GM12878 (cell line): Measurements from ENCODE around the gene HSPE1. TPM values are rescaled to one million over a fixed set of nuclear protein-coding genes. Genes with fewer than 3 reads are reported as not detected.

Experiments used
- ASH2L ChIP-seq: fragments of 300-600, 200-600 bp; sonication (generic); IDR thresholded peaks from 2 replicates; pipeline ENCODE4 v1.6.1; 2017; ENCODE audit warnings: low read depth, mild to moderate bottlenecking, borderline replicate concordance
- ESRRA ChIP-seq: IDR thresholded peaks from 2 replicates; pipeline ENCODE4 v1.6.1; 2012; ENCODE audit warnings: mild to moderate bottlenecking, low read length, improper control_type of control experiment
- FOS ChIP-seq: IDR thresholded peaks from 3 replicates; pipeline ENCODE4 v1.6.1; 2011; ENCODE audit warnings: borderline replicate concordance; ENCODE audit not compliant: insufficient read length; ENCODE audit errors: extremely low read depth
- JUNB ChIP-seq: IDR thresholded peaks from 2 replicates; pipeline ENCODE4 v1.6.1; 2016; ENCODE audit warnings: antibody characterized with exemption, mild to moderate bottlenecking
- KDM1A ChIP-seq: fragments of 200-600 bp; sonication (generic); IDR thresholded peaks from 2 replicates; pipeline ENCODE4 v1.6.1; 2016; ENCODE audit warnings: borderline replicate concordance
- LARP7 ChIP-seq: fragments of 450-650 bp; IDR thresholded peaks from 2 replicates; pipeline ENCODE4 v1.6.1; 2017; ENCODE audit warnings: mild to moderate bottlenecking
- MXI1 ChIP-seq: fragments of 150-350 bp; IDR thresholded peaks from 2 replicates; pipeline ENCODE4 v1.6.1; 2011; ENCODE audit warnings: low read depth, mild to moderate bottlenecking, inconsistent platforms, low read length, improper control_type of control experiment
- NFYA ChIP-seq: IDR thresholded peaks from 2 replicates; pipeline ENCODE4 v1.6.1; 2011; ENCODE audit warnings: low read depth, mild to moderate bottlenecking, low read length, improper control_type of control experiment, borderline replicate concordance
- PML ChIP-seq: IDR thresholded peaks from 2 replicates; pipeline ENCODE4 v1.6.1; 2012; ENCODE audit warnings: low read length, inconsistent platforms
- POLR2A ChIP-seq: IDR thresholded peaks from 2 replicates; pipeline ENCODE4 v1.6.1; 2011; ENCODE audit warnings: low read depth, mild to moderate bottlenecking, low read length
- RFX5 ChIP-seq: IDR thresholded peaks from 2 replicates; pipeline ENCODE4 v1.6.1; 2011; ENCODE audit warnings: low read depth, low read length, improper control_type of control experiment
- SIX5 ChIP-seq: IDR thresholded peaks from 2 replicates; pipeline ENCODE4 v1.6.1; 2011; ENCODE audit warnings: mild to moderate bottlenecking, low read depth, low read length, moderate library complexity; ENCODE audit not compliant: severe bottlenecking
- SMARCA5 ChIP-seq: fragments of 450-650 bp; IDR thresholded peaks from 2 replicates; pipeline ENCODE4 v1.6.1; 2017; ENCODE audit warnings: mild to moderate bottlenecking
- SPI1 ChIP-seq: IDR thresholded peaks from 2 replicates; pipeline ENCODE4 v1.6.1; 2011; ENCODE audit warnings: low read depth, mild to moderate bottlenecking, low read length, moderate library complexity, borderline replicate concordance; ENCODE audit not compliant: insufficient read depth
- STAT1 ChIP-seq: fragments of 450-650 bp; conservative IDR thresholded peaks from 2 replicates; pipeline ENCODE4 v1.6.1; 2014; ENCODE audit warnings: antibody characterized with exemption, mild to moderate bottlenecking
- STAT3 ChIP-seq: IDR thresholded peaks from 2 replicates; pipeline ENCODE4 v1.6.1; 2011; ENCODE audit warnings: low read depth, low read length, improper control_type of control experiment
- TAF1 ChIP-seq: IDR thresholded peaks from 2 replicates; pipeline ENCODE4 v1.6.1; 2011; ENCODE audit warnings: mild to moderate bottlenecking, low read depth, low read length, borderline replicate concordance
- TBL1XR1 ChIP-seq: IDR thresholded peaks from 2 replicates; pipeline ENCODE4 v1.6.1; 2012; ENCODE audit warnings: low read depth, low read length, improper control_type of control experiment
- polyA plus RNA-seq, 11 experiments: library from polyadenylated mRNA; depleted of rRNA in 4 of 11; unstranded in 6 of 11; stranded (reverse) in 5 of 11; fragments of >200 nt; fragmentation: Nextera tagmentation in 4 of 11; fragmentation: Illumina TruSeq in 1 of 11; extraction: Ambion mirVana in 4 of 11; extraction: Trizol in 1 of 11; gene quantifications; 1 replicate in 1 of 11; 2 replicates in 10 of 11; pipeline versions ENCODE4 v1.2.1 to v1.2.3, GENCODE V29; 2011 to 2016; ENCODE audit warnings: inconsistent platforms in 2 of 11, missing spikeins in 2 of 11, low read depth in 1 of 11
- total RNA-seq, 4 experiments: library from RNA; depleted of rRNA in 3 of 4; stranded (reverse); fragments of >200 nt in 3 of 4; fragmentation: Illumina TruSeq in 1 of 4; extraction: Trizol in 1 of 4; gene quantifications; 2 replicates each; pipeline versions ENCODE4 v1.2.1 to v1.2.3, GENCODE V29; 2013 to 2021
- TF ChIP-seq, protein P1 (sequence below): fragments of 450-650 bp; IDR thresholded peaks from 2 replicates; pipeline ENCODE4 v1.6.1; 2018; ENCODE audit warnings: borderline replicate concordance, mild to moderate bottlenecking; ENCODE audit not compliant: partially characterized antibody
- TF ChIP-seq, protein P2 (sequence below): fragments of 450-650 bp; IDR thresholded peaks from 2 replicates; pipeline ENCODE4 v1.6.1; 2018; ENCODE audit warnings: mild to moderate bottlenecking, low read depth, moderate library complexity; ENCODE audit not compliant: partially characterized antibody
- TF ChIP-seq, protein P3 (sequence below): fragments of 450-650 bp; formaldehyde crosslinking; IDR thresholded peaks from 2 replicates; pipeline ENCODE4 v1.5.0; 2022; ENCODE audit warnings: mild to moderate bottlenecking, missing genetic modification characterization
- TF ChIP-seq, protein P4 (sequence below): IDR thresholded peaks from 2 replicates; pipeline ENCODE4 v1.6.1; 2012; ENCODE audit warnings: low read depth, low read length, improper control_type of control experiment

Gene HSPE1
- total and polyA plus RNA-seq, 10 of the 15 experiments (the other 5 are each of a cell fraction or from before 2014, with no cell fraction given), result 180 to 1,096 (median 505) TPM

DNA sequence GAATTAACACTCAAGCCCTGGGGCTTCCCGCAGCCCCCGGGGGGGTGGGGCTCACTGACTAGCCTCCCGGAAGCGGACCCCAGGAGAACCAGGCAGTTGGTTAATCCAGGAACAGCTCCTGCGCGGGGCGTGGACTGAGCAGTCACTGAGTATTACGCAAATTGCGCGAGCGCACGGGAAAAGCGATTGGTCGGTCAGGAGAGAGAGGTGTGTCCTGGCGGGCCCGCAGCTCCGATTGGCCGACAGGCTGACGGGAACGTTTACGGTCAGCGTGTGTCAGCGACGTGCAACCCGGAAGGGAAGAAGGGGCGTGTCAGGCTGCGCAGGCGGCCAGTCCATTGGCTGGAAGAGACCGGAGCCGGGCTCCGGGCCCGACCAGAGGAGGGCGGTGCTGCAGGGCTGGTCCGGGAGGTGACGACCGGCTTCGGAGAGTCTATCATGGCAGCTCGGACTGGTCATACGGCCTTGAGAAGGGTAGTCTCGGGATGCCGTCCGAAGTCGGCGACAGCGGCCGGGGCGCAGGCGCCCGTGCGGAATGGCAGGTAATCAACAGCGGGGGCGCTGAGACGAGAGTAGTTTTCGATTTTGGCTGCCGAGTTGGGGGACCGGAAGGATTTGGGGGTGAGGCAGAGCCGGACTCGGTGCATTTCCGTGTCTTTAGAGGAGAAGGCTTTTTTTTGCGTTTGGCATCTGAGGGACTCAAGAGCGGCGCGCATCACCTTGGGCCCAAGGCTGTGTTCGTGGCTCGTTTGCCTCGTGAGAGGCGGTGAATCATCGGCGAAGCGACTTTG, 46.9 kb upstream of the HSPE1 start, which contains the start of gene COQ10B (continued):
- no peak; the same call in 1 of the 2 replicates for TF ChIP-seq NFYA
- TF ChIP-seq POLR2A, result peak; percentile 89
- peak; percentile 31; the same call in 1 of the 2 replicates for TF ChIP-seq JUNB
- TF ChIP-seq TAF1, result peak; percentile 74
- TF ChIP-seq, protein P1, sequence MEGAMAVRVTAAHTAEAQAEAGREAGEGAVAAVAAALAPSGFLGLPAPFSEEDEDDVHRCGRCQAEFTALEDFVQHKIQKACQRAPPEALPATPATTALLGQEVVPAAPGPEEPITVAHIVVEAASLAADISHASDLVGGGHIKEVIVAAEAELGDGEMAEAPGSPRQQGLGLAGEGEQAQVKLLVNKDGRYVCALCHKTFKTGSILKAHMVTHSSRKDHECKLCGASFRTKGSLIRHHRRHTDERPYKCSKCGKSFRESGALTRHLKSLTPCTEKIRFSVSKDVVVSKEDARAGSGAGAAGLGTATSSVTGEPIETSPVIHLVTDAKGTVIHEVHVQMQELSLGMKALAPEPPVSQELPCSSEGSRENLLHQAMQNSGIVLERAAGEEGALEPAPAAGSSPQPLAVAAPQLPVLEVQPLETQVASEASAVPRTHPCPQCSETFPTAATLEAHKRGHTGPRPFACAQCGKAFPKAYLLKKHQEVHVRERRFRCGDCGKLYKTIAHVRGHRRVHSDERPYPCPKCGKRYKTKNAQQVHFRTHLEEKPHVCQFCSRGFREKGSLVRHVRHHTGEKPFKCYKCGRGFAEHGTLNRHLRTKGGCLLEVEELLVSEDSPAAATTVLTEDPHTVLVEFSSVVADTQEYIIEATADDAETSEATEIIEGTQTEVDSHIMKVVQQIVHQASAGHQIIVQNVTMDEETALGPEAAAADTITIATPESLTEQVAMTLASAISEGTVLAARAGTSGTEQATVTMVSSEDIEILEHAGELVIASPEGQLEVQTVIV, result peak; percentile 87
- peak; percentile 79; the same call in 1 of the 2 replicates for TF ChIP-seq ASH2L
- no peak for TF ChIP-seq FOS
- TF ChIP-seq ESRRA, result peak; percentile 63; the same call in 1 of the 2 replicates
- TF ChIP-seq KDM1A, result no peak
- no peak for TF ChIP-seq SIX5
- TF ChIP-seq, protein P2, sequence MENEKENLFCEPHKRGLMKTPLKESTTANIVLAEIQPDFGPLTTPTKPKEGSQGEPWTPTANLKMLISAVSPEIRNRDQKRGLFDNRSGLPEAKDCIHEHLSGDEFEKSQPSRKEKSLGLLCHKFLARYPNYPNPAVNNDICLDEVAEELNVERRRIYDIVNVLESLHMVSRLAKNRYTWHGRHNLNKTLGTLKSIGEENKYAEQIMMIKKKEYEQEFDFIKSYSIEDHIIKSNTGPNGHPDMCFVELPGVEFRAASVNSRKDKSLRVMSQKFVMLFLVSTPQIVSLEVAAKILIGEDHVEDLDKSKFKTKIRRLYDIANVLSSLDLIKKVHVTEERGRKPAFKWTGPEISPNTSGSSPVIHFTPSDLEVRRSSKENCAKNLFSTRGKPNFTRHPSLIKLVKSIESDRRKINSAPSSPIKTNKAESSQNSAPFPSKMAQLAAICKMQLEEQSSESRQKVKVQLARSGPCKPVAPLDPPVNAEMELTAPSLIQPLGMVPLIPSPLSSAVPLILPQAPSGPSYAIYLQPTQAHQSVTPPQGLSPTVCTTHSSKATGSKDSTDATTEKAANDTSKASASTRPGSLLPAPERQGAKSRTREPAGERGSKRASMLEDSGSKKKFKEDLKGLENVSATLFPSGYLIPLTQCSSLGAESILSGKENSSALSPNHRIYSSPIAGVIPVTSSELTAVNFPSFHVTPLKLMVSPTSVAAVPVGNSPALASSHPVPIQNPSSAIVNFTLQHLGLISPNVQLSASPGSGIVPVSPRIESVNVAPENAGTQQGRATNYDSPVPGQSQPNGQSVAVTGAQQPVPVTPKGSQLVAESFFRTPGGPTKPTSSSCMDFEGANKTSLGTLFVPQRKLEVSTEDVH, result no peak
- TF ChIP-seq STAT3, result peak; percentile 38; the same call in 1 of the 2 replicates
- TF ChIP-seq SMARCA5, result peak; percentile 41; the same call in 1 of the 2 replicates
- TF ChIP-seq SPI1, result no peak
- TF ChIP-seq STAT1, result no peak; the same call in 1 of the 2 replicates
- TF ChIP-seq, protein P3, sequence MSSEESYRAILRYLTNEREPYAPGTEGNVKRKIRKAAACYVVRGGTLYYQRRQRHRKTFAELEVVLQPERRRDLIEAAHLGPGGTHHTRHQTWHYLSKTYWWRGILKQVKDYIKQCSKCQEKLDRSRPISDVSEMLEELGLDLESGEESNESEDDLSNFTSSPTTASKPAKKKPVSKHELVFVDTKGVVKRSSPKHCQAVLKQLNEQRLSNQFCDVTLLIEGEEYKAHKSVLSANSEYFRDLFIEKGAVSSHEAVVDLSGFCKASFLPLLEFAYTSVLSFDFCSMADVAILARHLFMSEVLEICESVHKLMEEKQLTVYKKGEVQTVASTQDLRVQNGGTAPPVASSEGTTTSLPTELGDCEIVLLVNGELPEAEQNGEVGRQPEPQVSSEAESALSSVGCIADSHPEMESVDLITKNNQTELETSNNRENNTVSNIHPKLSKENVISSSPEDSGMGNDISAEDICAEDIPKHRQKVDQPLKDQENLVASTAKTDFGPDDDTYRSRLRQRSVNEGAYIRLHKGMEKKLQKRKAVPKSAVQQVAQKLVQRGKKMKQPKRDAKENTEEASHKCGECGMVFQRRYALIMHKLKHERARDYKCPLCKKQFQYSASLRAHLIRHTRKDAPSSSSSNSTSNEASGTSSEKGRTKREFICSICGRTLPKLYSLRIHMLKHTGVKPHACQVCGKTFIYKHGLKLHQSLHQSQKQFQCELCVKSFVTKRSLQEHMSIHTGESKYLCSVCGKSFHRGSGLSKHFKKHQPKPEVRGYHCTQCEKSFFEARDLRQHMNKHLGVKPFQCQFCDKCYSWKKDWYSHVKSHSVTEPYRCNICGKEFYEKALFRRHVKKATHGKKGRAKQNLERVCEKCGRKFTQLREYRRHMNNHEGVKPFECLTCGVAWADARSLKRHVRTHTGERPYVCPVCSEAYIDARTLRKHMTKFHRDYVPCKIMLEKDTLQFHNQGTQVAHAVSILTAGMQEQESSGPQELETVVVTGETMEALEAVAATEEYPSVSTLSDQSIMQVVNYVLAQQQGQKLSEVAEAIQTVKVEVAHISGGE, result peak; percentile 70
- peak; percentile 95; the same call in 1 of the 2 replicates for TF ChIP-seq PML
- TF ChIP-seq TBL1XR1, result 0 out of 2 replicates have a peak, but pooled peaks have one; percentile 34
- peak; percentile 82; the same call in 1 of the 2 replicates for TF ChIP-seq LARP7
- peak; percentile 86 for TF ChIP-seq RFX5
- TF ChIP-seq, protein P4, sequence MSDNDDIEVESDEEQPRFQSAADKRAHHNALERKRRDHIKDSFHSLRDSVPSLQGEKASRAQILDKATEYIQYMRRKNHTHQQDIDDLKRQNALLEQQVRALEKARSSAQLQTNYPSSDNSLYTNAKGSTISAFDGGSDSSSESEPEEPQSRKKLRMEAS, result peak; percentile 82
- TF ChIP-seq MXI1, result peak; percentile 78
